Measurements from ENCODE around the gene GLI3.

Gene GLI3

GRCh38 chr7:41943094-41943577 lies 293.9 kb downstream of the GLI3 start:
- H3K4me3 ChIP-seq (ENCODE audit: low read depth in 1 of 2, low read length in 1 of 2) = no peak overlapping the region
- no peaks in the 10 kb centered on the region for H3K36me3 ChIP-seq
- H3K27me3 ChIP-seq = peaks cover 27% of the 10 kb centered on the region
- H3K27ac ChIP-seq = no peak overlapping the region
- no peaks in the 10 kb centered on the region for H3K9me3 ChIP-seq
- H3K4me1 ChIP-seq (ENCODE audit: control insufficient read depth in 1 of 2, insufficient read depth in 1 of 2, low read depth in 1 of 2, low read length in 1 of 2) = peaks cover 4 to 7% of the 10 kb centered on the region in 2 experiments
- TF ChIP-seq, protein P1, sequence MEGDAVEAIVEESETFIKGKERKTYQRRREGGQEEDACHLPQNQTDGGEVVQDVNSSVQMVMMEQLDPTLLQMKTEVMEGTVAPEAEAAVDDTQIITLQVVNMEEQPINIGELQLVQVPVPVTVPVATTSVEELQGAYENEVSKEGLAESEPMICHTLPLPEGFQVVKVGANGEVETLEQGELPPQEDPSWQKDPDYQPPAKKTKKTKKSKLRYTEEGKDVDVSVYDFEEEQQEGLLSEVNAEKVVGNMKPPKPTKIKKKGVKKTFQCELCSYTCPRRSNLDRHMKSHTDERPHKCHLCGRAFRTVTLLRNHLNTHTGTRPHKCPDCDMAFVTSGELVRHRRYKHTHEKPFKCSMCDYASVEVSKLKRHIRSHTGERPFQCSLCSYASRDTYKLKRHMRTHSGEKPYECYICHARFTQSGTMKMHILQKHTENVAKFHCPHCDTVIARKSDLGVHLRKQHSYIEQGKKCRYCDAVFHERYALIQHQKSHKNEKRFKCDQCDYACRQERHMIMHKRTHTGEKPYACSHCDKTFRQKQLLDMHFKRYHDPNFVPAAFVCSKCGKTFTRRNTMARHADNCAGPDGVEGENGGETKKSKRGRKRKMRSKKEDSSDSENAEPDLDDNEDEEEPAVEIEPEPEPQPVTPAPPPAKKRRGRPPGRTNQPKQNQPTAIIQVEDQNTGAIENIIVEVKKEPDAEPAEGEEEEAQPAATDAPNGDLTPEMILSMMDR (IDR thresholded peaks at IDR 0.05) = peak; percentile 75

GRCh38 chr7:41942468-41943093 lies 294.4 kb downstream of the GLI3 start:
- no peaks in the 10 kb centered on the region for H3K36me3 ChIP-seq
- H3K4me1 ChIP-seq (ENCODE audit: control insufficient read depth in 1 of 2, insufficient read depth in 1 of 2, low read depth in 1 of 2, low read length in 1 of 2) = peaks cover 4 to 7% of the 10 kb centered on the region in 2 experiments
- no peaks in the 10 kb centered on the region for H3K9me3 ChIP-seq
- no peak overlapping the region for H3K4me3 ChIP-seq (ENCODE audit: low read depth in 1 of 2, low read length in 1 of 2)
- TF ChIP-seq, protein P1 (IDR thresholded peaks at IDR 0.05) = no peak
- peaks cover 27% of the 10 kb centered on the region for H3K27me3 ChIP-seq
- H3K27ac ChIP-seq = no peak overlapping the region

GRCh38 chr7:41940760-41941343 lies 296.2 kb downstream of the GLI3 start:
- no peaks in the 10 kb centered on the region for H3K36me3 ChIP-seq
- peaks cover 4 to 7% of the 10 kb centered on the region in 2 experiments for H3K4me1 ChIP-seq (ENCODE audit: control insufficient read depth in 1 of 2, insufficient read depth in 1 of 2, low read depth in 1 of 2, low read length in 1 of 2)
- no peak overlapping the region for H3K27ac ChIP-seq
- no peak overlapping the region for H3K4me3 ChIP-seq (ENCODE audit: low read depth in 1 of 2, low read length in 1 of 2)
- H3K27me3 ChIP-seq = peaks cover 27% of the 10 kb centered on the region
- TF ChIP-seq, protein P1 (IDR thresholded peaks at IDR 0.05) = peak; percentile 79
- H3K9me3 ChIP-seq = no peaks in the 10 kb centered on the region

DNA sequence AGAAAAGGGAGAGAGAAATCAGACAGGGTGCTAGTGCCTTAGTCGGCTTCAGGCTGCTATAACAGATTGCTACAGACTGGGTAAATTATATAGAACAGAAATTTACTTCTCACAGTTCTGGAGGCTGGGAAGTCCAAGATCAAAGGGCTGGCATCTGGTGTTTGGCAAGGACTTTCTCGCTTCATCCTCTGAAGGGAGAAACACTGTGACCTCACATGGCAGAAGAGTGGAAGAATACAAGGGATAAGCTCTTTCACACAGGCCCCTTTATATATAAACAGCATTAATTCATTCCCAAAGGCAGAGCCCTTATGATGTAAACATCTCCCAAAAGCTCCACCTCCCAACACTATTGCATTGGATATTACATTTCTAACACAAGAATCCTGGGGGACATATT lies 298.6 kb downstream of the GLI3 start:
- H3K4me1 ChIP-seq (ENCODE audit: control insufficient read depth in 1 of 2, insufficient read depth in 1 of 2, low read depth in 1 of 2, low read length in 1 of 2) = peaks cover 4 to 7% of the 10 kb centered on the region in 2 experiments
- TF ChIP-seq, protein P1 (IDR thresholded peaks at IDR 0.05) = no peak
- H3K4me3 ChIP-seq (ENCODE audit: low read depth in 1 of 2, low read length in 1 of 2) = no peak overlapping the region
- no peaks in the 10 kb centered on the region for H3K36me3 ChIP-seq
- H3K27me3 ChIP-seq = peaks cover 26% of the 10 kb centered on the region
- H3K9me3 ChIP-seq = no peaks in the 10 kb centered on the region
- no peak overlapping the region for H3K27ac ChIP-seq

GRCh38 chr7:41933427-41933826 lies 303.6 kb downstream of the GLI3 start:
- TF ChIP-seq, protein P1 (IDR thresholded peaks at IDR 0.05) = no peak
- Histone ChIP-seq H3K4me1 (ENCODE audit: control insufficient read depth in 1 of 2, insufficient read depth in 1 of 2, low read depth in 1 of 2, low read length in 1 of 2) (no peaks in the 10 kb centered on the region), H3K4me3 (ENCODE audit: low read depth in 1 of 2, low read length in 1 of 2) (no peak overlapping the region), H3K27ac (no peak overlapping the region), H3K36me3 (no peaks in the 10 kb centered on the region), H3K9me3 (no peaks in the 10 kb centered on the region), H3K27me3 (no peaks in the 10 kb centered on the region)

Data from neutrophil (primary cell).